GM12878 (cell line): ENCODE results near the gene TCF12. TPM values are rescaled to one million over a fixed set of nuclear protein-coding genes. Genes with fewer than 3 reads are reported as not detected.

Experiments used
- ATAC-seq: fragments of 200-7000 bp; cut with Tn5 transposase; 3 replicates; pipeline ENCODE4 v1.9.1; 2020; ENCODE audit warnings: mild to moderate bottlenecking, moderate library complexity
- BruUV-seq: library from RNA; stranded (reverse); fragments of 400-500 nt; replicated peaks from 2 replicates; lab custom pipeline; 2021; lab: Mats Ljungman, UMichigan
- CTCF ChIA-PET: fragments of 300-600 bp; sonication (Branson Sonifier 250); formaldehyde crosslinking; extraction: SDS; loops from one replicate; lab custom pipeline; 2021; ENCODE audit warnings: inconsistent platforms; lab: Yijun Ruan, JAX
- POLR2A ChIA-PET: fragments of 350-600 bp; formaldehyde crosslinking; extraction: SDS; loops from one replicate; lab custom pipeline; 2021; ENCODE audit warnings: inconsistent platforms; lab: Charles Lee
- RAD21 ChIA-PET: fragments of 300-600 bp; sonication (Branson Sonifier 250); formaldehyde crosslinking; loops from one replicate; lab custom pipeline; 2023; ENCODE audit warnings: antibody characterized with exemption; ENCODE audit not compliant: unreplicated experiment; lab: Charles Lee
- SMC1A ChIA-PET: fragments of 300-600 bp; sonication (Branson Sonifier 250); formaldehyde crosslinking; loops from one replicate; lab custom pipeline; 2023; ENCODE audit not compliant: unreplicated experiment, uncharacterized antibody; lab: Charles Lee
- DNase-seq: peaks from one replicate; pipeline ENCODE4 v3.0.0-alpha.2; 2011; ENCODE audit warnings: low read depth, low spot score
- FAIRE-seq: peaks from 3 replicates; lab custom pipeline; 2011; peaks lifted over from hg19 to GRCh38; lab: Jason Lieb, UNC
- H2AFZ ChIP-seq: 2 replicates; pipeline ENCODE4 v1.6.0; 2011; ENCODE audit warnings: low read depth, low read length, control low read depth; ENCODE audit not compliant: control insufficient read depth
- H3K27ac ChIP-seq: 2 replicates; pipeline ENCODE4 v1.5.1; 2011; ENCODE audit warnings: control low read depth; ENCODE audit not compliant: control insufficient read depth, insufficient read depth
- H3K27me3 ChIP-seq, 2 experiments: replicated peaks in 1 of 2; 2 replicates each; pipeline versions ENCODE4 v1.6.0 to v1.6.1; 2011; ENCODE audit warnings: low read length in 1 of 2; ENCODE audit not compliant: control insufficient read depth in 2 of 2, insufficient read depth in 2 of 2
- H3K36me3 ChIP-seq, 2 experiments: 2 replicates each; pipeline ENCODE4 v1.5.1; 2011; ENCODE audit warnings: low read length in 1 of 2; ENCODE audit not compliant: control insufficient read depth in 2 of 2, insufficient read depth in 2 of 2
- H3K4me1 ChIP-seq: 2 replicates; pipeline ENCODE4 v1.6.1; 2011; ENCODE audit warnings: mild to moderate bottlenecking, low read length, moderate library complexity, mixed read lengths; ENCODE audit not compliant: control insufficient read depth, insufficient read depth
- H3K4me2 ChIP-seq: 2 replicates; pipeline ENCODE4 v1.6.0; 2011; ENCODE audit warnings: control low read depth; ENCODE audit not compliant: control insufficient read depth, insufficient read depth
- H3K4me3 ChIP-seq: fragments of 200-600 bp; sonication (generic); 2 replicates; pipeline ENCODE4 v1.5.1; 2016
- H3K79me2 ChIP-seq: 2 replicates; pipeline ENCODE4 v1.6.0; 2011; ENCODE audit warnings: low read length; ENCODE audit not compliant: control insufficient read depth, insufficient read depth
- H3K9ac ChIP-seq: 2 replicates; pipeline ENCODE4 v1.8.0; 2011; ENCODE audit warnings: low read length, control low read depth, mixed read lengths; ENCODE audit not compliant: control insufficient read depth, insufficient read depth
- H3K9me3 ChIP-seq: replicated peaks from 3 replicates; pipeline ENCODE4 v1.5.1; 2011; ENCODE audit warnings: mild to moderate bottlenecking, low read length; ENCODE audit not compliant: control insufficient read depth, insufficient read depth
- H4K20me1 ChIP-seq: 2 replicates; pipeline ENCODE4 v1.6.0; 2011; ENCODE audit not compliant: control insufficient read depth, insufficient read depth
- BCL11A ChIP-seq: IDR thresholded peaks from 2 replicates; pipeline ENCODE4 v1.6.1; 2011; ENCODE audit warnings: low read depth, low read length
- BHLHE40 ChIP-seq, 2 experiments: fragments of 450-650 bp in 1 of 2; IDR thresholded peaks; 2 replicates each; pipeline ENCODE4 v1.6.1; 2011 to 2017; ENCODE audit warnings: low read depth in 2 of 2, borderline replicate concordance in 1 of 2, improper control_type of control experiment in 1 of 2, low read length in 1 of 2, mild to moderate bottlenecking in 1 of 2
- CHD4 ChIP-seq: fragments of 200-600 bp; sonication (generic); IDR thresholded peaks from 2 replicates; pipeline ENCODE4 v1.6.1; 2016; ENCODE audit warnings: mild to moderate bottlenecking
- ETV6 ChIP-seq, 2 experiments: fragments of 450-650 bp in 1 of 2; IDR thresholded peaks in 1 of 2; conservative IDR thresholded peaks in 1 of 2; 2 replicates each; pipeline ENCODE4 v1.6.1; 2014; ENCODE audit warnings: antibody characterized with exemption in 1 of 2, borderline replicate concordance in 1 of 2, low read depth in 1 of 2, mild to moderate bottlenecking in 1 of 2, moderate library complexity in 1 of 2
- FOS ChIP-seq: IDR thresholded peaks from 3 replicates; pipeline ENCODE4 v1.6.1; 2011; ENCODE audit warnings: borderline replicate concordance; ENCODE audit not compliant: insufficient read length; ENCODE audit errors: extremely low read depth
- NKRF ChIP-seq: fragments of 450-650 bp; conservative IDR thresholded peaks from 2 replicates; pipeline ENCODE4 v1.6.1; 2017; ENCODE audit warnings: mild to moderate bottlenecking, moderate library complexity
- RBBP5 ChIP-seq: fragments of 200-600 bp; sonication (generic); conservative IDR thresholded peaks from 2 replicates; pipeline ENCODE4 v1.6.1; 2016
- RELB ChIP-seq: fragments of 450-650 bp; IDR thresholded peaks from 2 replicates; pipeline ENCODE4 v1.6.1; 2017; ENCODE audit warnings: low read depth, mild to moderate bottlenecking, moderate library complexity
- SMAD1 ChIP-seq: fragments of 450-650 bp; IDR thresholded peaks from 2 replicates; pipeline ENCODE4 v1.6.1; 2018; ENCODE audit warnings: mild to moderate bottlenecking, low read depth; ENCODE audit not compliant: partially characterized antibody
- SMC3 ChIP-seq: IDR thresholded peaks from 2 replicates; pipeline ENCODE4 v1.6.1; 2011; ENCODE audit warnings: low read length, improper control_type of control experiment, borderline replicate concordance
- TARDBP ChIP-seq: IDR thresholded peaks from 2 replicates; pipeline ENCODE4 v1.6.1; 2016; ENCODE audit warnings: borderline replicate concordance
- TCF3 ChIP-seq: IDR thresholded peaks from 2 replicates; pipeline ENCODE4 v1.6.1; 2012; ENCODE audit warnings: low read depth, mild to moderate bottlenecking, low read length, borderline replicate concordance; ENCODE audit not compliant: insufficient read depth
- ZBTB4 ChIP-seq: fragments of 450-650 bp; formaldehyde crosslinking; IDR thresholded peaks from 2 replicates; pipeline ENCODE4 v1.4.0; 2022; ENCODE audit warnings: mild to moderate bottlenecking, moderate library complexity
- ZNF24 ChIP-seq: fragments of 450-650 bp; IDR thresholded peaks from 2 replicates; pipeline ENCODE4 v1.6.1; 2017; ENCODE audit warnings: antibody characterized with exemption, mild to moderate bottlenecking
- WGBS: methylation state at CpG from one replicate; pipeline ENCODE4 v1.1.6; 2016; ENCODE audit warnings: low lambda C conversion rate; ENCODE audit not compliant: insufficient replicate concordance, insufficient coverage; ENCODE audit errors: missing lambda C conversion rate; 5-methylcytosine and 5-hydroxymethylcytosine counted together
- in situ Hi-C: fragments of 300-500 bp; cut with MboI; formaldehyde crosslinking; loops from 9 replicates; pipeline ENCODE4 v1.14.3; 2018; ENCODE audit warnings: mixed read lengths
- intact Hi-C: fragments of 100-400 bp; cut with micrococcal nuclease; formaldehyde crosslinking; loops from one replicate; pipeline ENCODE4 v1.14.2; 2022; ENCODE audit not compliant: unreplicated experiment
- polyA plus RNA-seq, 11 experiments: library from polyadenylated mRNA; depleted of rRNA in 4 of 11; unstranded in 6 of 11; stranded (reverse) in 5 of 11; fragments of >200 nt; fragmentation: Nextera tagmentation in 4 of 11; fragmentation: Illumina TruSeq in 1 of 11; extraction: Ambion mirVana in 4 of 11; extraction: Trizol in 1 of 11; gene quantifications; 1 replicate in 1 of 11; 2 replicates in 10 of 11; pipeline versions ENCODE4 v1.2.1 to v1.2.3, GENCODE V29; 2011 to 2016; ENCODE audit warnings: inconsistent platforms in 2 of 11, missing spikeins in 2 of 11, low read depth in 1 of 11
- total RNA-seq, 4 experiments: library from RNA; depleted of rRNA in 3 of 4; stranded (reverse); fragments of >200 nt in 3 of 4; fragmentation: Illumina TruSeq in 1 of 4; extraction: Trizol in 1 of 4; gene quantifications; 2 replicates each; pipeline versions ENCODE4 v1.2.1 to v1.2.3, GENCODE V29; 2013 to 2021

TCF12 gene
- total and polyA plus RNA-seq, 10 of the 15 experiments (the other 5 are each of a cell fraction or from before 2014, with no cell fraction given) = 8.2 to 70.9 (median 49.5) TPM

GRCh38 chr15:57223345-57223744, 304.9 kb downstream of the TCF12 start:
- in situ Hi-C loops = no loop called here
- Histone ChIP-seq H3K27me3 (no peaks in the 10 kb centered on the region), H3K4me2 (no peak overlapping the region), H2AFZ (no peak overlapping the region), H3K9ac (no peak overlapping the region), H3K4me1 (peaks cover 9% of the 10 kb centered on the region; the same call in 1 of the 2 replicates), H3K36me3 (no peaks in the 10 kb centered on the region), H3K27ac (no peak overlapping the region; the same call in 1 of the 2 replicates), H3K9me3 (no peaks in the 10 kb centered on the region), H4K20me1 (no peaks in the 10 kb centered on the region), H3K4me3 (no peak overlapping the region), H3K79me2 (no peaks in the 10 kb centered on the region; the same call in none of the 2 replicates)
- FAIRE-seq (no peak), DNase-seq (no peak), ATAC-seq (peak; percentile 65)
- ChIA-PET CTCF (interaction anchor here (1.1 to 1.8 kb wide), 3 partner anchors 10 to 107 kb away, joined by 3 to 6 read pairs (median 3); no protein-coding TSS in a partner anchor), SMC1A (interaction anchor here (1.0 to 1.6 kb wide), 4 partner anchors 12 to 77 kb away, joined by 3 to 4 read pairs (median 3); no protein-coding TSS in a partner anchor), RAD21 (interaction anchor here (1.1 kb wide), 1 partner anchor 66 kb away, joined by 3 read pairs; no protein-coding TSS in a partner anchor), POLR2A (no interaction called here)
- 52% methylated on average over 2 of the region's 2 CpGs for WGBS
- intact Hi-C loops = loop anchor here (5.0 to 10.0 kb wide), 2 partner anchors 79 to 209 kb away; no protein-coding TSS in a partner anchor
- BruUV-seq = no TSS peak
- TF ChIP-seq NKRF = no peak
- no peak for TF ChIP-seq ETV6 (conservative IDR thresholded peaks at IDR 0.05 in 1 of 2, IDR thresholded peaks at IDR 0.05 in 1 of 2; ENCODE audit: borderline replicate concordance in 1 of 2, low read depth in 1 of 2)
- no peak for TF ChIP-seq SMC3
- TF ChIP-seq TARDBP = no peak
- TF ChIP-seq TCF3 = no peak
- TF ChIP-seq SMAD1 = no peak
- TF ChIP-seq FOS = no peak
- no peak for TF ChIP-seq CHD4
- no peak for TF ChIP-seq ZNF24
- peak in 1 of 2 experiments; percentile 40; a peak in 1 of 4 replicates for TF ChIP-seq BHLHE40 (IDR thresholded peaks at IDR 0.05; ENCODE audit: borderline replicate concordance in 1 of 2, low read depth in 2 of 2, low read length in 1 of 2)
- no peak for TF ChIP-seq ZBTB4
- TF ChIP-seq BCL11A = no peak
- no peak for TF ChIP-seq RELB
- TF ChIP-seq RBBP5 = no peak
